Superior temporal gyrus (tissue), 1 donor: ENCODE data around the gene MYLK4.

Experiments used
- DNase-seq: peaks from one replicate; pipeline ENCODE4 v3.0.0-alpha.2; 2016; ENCODE audit errors: extremely low spot score

MYLK4 gene

DNA sequence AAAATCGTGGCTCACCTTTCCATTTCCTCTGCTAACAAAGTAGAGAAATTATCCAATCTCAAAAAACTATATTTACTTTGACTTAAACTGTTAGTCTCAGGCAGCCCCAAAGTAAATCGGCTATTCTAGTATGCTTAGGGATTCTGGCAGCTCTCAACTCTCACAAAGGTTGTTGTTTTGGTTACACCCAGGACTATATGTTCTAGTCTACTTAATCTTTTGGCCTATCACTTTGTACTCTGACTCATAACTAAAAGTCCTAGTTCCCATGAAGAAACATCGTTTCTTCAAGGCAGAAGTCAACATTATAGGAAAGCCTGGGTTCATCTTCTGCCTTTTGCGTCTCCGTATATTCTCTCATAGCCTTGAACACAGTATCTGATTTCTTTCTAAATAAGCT, 42.3 kb downstream of the MYLK4 start:
- DNase-seq, result no peak

DNA sequence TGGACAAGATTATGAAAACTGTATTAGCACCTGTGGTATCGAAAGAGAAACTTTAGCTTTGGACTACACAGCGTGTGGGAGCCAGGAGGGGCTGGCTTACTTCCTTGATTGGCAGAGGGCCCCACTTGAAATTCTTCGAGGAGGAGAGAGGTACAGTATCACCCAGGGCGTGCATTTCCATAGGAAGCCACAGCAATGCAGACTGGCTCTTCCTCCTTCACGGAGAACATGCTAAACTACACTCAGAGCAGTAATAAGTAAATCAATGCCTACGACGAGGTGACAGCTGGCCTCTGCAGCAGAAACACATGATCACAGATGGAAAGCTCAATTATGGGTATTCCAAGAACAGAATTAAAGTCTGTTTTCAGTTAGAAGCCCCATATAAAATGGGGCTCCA, 44.2 kb downstream of the MYLK4 start:
- no peak for DNase-seq

DNA sequence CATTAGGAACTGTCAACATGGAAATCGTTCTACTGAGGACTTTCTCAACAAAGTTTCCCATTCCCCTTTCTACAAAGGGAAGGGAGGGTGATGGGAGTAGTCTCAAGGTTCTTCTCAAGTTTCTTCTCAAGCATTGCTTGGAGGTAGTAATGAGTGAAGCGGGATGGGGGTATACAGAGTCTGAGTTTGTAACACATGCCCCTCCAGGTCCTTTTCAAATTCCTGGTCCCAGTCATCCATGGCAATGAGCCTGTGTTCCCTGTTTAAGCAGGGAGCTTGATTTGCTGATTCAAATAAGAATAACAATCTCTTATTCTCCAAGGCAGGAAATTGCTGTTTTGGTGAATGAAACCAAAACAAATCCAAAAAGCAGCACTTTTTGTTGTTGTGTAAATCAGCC, 45.5 kb downstream of the MYLK4 start:
- no peak for DNase-seq

DNA sequence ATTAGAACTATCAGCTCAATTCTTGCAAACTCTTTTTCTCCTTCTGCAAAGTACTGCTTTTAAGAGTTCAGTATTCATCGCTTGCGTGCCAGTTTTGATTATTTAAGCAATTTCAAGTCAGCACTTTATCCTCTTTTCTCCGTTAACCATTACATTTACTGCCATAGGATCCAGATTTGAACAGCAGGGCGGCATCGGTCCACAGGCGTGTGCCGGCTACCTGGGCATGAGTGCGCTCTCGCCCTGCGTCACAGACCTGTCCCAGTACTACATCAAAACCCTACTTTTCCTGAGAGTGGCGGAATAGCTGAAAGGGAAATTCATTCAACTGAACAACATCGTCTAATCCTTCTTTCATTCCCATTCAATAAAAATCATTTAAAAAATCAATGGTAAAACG, 53.4 kb downstream of the MYLK4 start:
- DNase-seq, result no peak

DNA sequence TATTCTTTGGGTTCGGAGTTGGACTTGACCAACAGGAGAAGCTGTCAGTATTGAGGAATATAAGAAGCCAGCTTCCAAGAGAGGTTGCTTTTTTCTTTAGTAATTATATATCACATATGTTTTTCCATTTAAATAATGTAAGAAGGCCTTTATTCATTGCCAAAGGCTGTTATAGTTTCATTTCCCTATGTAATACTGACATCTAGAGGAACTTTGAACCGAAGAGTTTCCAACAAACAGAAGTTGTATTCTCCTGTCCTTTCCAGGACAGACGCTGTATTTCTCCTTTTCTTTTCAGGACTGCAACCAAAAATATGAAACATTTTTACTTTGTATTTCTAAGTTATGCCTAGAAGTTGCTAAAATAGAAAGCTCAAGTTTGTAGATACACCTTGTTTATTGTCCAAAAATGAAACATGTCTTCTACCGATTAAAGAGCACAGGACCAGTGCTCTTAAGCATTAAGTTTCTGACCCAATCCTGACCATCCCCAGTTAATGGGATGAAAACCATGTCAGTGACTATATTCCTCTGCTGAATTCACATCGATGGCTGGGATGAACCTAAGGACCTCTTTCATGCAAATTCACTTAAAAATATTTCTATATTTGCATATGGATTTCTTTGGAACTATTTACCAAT, 55.1 kb downstream of the MYLK4 start:
- peak; percentile 69 for DNase-seq

DNA sequence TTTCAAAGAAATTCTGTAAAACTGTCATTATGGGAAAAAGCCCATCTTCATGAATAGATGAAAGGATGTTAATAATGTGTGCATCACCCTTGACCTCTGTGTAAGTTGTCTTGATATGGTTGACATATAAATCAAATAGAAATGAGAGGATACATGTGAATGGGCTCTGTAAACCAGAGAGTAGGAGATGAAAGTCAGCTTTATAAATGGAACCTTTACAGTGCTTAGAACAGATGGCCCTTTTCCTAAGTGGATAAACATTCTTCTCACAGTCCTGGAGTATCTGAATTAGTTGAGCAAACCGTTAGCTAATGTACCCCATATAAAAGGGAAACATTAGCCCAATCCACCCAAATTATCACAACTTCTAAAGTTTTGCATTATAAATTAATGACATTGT, 57.5 kb downstream of the MYLK4 start:
- no peak for DNase-seq

DNA sequence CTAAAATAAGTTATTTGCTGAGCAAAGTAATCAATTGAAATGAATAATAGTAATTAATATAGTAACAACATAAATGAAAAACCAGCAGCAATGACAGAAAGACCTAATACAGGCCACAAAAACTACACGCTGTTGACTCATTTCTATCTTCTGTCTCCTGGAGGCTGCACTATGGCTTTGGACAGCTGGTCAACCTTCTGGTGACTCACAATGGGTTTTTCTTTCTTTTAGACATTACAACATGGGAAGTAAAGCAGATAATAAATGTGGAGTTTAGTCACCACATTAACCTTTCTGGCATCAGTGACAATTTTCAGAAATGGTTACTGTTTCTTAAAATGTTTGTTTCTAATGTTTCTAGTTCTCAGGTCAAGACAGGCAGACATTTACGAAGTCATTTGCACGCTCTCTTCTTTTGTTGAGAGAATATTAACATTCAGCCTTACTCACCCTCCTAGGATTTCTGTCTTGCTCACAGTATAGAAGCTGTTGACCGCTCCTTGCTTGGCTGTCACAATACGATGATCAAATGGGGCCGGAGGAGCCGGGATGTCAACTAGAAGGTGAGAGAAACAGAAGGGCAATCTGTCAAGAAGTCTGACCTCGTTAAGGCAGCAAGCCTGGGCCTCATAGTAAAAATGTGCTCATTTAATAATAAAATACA, 62.2 kb downstream of the MYLK4 start:
- DNase-seq, result no peak

DNA sequence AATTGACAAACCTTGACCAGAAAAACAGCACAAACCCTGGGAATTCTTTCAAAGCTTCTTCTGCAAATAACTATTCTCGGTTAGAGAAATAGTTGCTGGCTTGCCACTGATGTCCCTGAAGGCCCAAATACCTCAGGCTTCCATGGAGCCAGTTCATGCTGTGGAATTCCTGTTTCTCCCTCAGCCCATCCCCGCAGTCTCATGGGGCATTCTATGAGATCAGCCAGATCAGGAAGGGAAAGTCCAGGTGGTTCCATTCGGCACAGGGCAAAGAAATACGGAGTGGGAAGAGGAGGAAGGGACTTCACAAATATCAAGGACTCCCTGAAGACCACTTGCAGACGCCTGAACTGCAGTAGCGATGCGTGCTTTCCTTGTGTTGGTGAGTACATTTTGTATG, 63.3 kb downstream of the MYLK4 start:
- DNase-seq, result no peak

DNA sequence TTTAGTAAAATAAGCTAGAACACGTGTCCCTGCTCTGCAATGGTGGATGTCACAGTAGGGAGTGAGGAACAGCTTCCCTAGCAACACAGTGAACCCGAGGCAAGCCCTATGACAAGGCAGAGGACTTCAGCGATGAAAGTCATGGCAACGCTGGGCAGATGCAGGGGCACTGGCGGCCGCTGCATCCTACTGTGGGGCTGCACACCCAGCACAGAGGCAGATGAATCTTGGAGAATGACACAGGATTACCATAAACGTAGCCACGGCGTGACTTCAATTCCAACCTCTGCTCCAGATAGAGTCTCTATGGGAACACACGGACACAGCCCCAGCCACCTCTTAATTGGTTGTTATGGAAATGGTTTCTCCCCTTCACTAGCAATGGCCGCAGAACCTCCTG, 64.2 kb downstream of the MYLK4 start:
- DNase-seq, result no peak

DNA sequence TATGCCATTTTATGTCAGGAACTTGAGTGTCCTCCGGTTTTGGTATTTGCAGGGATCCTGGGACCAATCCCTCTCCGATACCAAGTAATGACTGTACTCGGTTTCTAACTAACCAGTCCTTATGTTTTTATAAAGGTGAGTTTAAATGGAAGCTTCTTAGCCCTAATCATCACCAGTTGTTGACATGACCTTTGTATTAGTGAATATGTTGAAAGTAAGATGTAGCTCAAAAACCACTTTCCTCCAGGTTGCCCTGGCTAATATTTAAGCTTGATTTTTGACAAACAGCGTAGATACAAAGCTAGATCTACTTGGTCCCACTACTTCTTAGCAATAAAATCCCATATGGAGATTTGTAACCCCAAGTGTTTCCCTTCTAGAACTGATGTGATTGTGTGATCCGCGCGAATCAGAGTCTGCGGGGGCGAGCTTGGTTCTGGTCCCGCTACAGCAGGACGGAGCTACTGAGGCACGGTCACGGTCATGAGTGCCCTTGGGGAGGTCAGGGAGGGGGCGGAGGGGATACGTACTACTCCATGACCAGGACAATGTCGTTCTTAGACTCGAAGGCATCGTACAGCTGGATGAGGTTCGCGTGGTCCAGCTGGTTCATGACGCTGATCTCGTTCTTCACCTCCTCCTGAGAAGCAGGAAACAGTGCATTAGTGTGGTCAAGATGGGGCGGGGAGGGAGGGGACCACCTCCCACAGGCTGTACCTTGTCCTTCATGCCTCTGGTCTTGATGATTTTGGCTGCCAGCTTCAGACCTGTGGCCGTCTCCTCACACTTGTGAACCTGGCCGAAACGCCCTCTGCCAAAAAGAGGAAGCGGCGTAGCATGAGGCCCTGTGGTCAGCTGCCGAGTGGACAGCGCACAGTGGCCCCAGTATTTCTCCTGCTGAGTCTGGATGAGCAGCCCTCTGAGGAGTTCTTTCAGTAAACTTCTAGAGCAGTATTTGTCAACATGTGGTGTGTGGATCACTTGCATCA, 65.7 kb downstream of the MYLK4 start:
- DNase-seq, result no peak

DNA sequence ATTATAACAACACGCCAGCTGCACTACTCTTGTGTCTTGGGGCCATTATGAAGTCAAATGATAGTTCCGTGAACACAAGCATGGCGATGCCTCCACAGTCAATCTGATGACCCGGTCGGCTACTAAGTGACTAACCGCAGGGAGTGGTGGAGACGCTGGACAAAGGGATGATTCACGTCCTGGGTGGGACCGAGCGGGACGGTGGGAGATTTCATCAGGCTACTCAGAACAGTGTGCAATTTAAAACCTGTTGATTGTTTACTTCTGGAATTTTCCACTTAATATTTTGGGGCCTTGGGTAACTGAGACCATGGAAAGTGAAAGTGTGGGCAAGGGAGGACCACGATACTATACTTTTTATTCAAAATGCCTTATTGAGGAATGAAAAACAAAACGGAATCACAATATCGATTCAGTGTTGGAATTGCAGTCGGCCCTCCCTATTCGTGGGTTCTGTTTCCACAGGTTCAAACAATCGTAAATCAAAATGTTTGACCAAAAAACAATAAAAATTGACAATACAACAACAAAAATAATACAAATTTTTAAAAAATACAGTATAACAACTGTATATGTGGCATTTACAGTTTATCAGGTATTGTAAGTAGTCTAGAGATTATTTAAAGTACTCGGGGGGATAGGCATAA, 66.5 kb downstream of the MYLK4 start:
- no peak for DNase-seq

DNA sequence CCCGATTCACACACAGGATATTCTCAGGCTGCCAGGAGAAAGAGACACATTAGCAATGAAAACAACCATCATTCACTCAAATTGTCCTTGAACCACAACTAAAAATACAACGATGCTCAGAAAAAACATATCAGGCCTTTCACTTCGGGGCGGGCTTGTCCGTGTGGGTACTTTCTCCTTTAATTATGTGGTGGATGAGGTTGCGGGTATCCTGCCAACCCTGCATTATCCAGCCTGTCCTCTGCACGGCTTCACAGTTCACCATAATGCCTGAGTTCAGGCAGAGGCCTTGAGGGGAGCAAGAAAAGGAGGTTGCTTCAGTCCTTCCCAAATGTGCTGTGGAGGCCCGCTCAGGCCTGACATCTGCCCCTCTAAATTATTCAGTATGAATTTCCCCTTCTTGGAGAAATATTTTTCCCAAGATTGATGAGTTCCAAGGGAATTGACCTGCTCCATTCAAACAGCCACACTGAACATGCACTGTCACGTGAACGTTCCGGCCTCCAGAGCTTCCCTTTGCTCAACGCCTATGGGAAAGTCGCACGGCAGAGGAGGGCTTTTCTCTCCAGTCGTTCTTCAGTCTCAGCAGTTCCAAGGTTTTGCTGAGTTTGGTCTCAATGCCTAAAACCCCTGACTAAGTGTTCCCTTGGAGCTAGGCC, 70.3 kb downstream of the MYLK4 start:
- no peak for DNase-seq

DNA sequence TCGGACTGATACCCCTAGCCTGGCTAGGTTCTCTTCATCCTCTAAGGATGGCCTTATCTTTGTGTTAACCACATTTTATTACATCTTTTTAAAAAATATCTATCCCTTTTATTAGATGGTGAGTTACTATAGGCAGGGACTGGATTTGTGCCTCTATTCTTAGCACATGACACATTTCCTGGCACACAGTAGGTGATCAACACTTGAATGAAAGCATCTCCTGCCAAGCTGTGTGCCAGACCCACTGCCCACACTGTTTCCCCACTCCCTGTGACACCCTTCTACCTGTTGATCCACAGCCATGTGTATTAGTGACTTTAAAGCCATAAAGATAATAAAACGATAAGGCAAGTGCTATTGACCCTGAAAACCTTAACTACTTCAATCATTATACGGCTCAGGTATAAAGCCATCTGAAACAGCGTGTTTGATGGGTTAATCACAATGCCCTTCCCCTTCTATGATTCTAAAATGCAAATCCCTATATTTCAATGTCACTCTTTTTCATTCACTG, 73.6 kb downstream of the MYLK4 start:
- no peak for DNase-seq

DNA sequence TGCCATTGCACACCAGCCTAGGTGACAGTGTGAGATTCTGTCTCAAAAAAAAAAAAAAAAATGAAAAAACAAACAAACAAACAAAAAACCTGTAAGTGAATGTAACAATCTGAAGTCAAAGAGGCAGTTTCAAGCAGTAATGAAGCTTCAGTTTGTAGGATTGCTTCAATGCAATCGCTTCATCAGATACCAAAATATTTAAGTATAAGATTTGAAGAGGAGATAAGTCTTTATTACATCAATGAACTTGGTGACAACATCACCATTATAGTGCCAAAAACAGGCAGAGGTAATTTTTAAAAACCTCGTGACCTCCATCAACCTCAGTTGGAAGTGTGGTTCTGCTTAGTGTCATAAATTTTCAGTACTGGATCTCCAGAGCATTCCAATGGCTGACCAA, 74.7 kb downstream of the MYLK4 start:
- DNase-seq, result no peak

DNA sequence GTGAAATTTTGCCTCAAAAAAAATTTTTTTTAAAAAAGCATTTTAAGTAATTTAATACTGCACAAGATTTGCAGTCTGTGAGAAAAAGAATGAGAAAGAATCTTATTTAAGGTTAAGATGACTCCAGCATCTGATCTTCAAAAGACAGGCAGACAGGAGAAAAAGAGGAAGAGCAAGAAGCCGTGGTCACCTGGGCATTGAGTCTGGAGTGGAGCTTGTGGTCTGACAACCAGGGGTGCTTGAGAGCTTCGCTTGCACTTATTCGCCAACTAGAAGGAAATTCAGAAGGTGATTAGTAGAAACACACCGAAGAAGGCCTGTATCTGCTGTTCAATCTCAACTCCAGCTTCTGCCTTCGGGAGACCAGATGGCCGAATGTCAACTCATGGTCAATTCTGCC, 75.9 kb downstream of the MYLK4 start:
- no peak for DNase-seq

DNA sequence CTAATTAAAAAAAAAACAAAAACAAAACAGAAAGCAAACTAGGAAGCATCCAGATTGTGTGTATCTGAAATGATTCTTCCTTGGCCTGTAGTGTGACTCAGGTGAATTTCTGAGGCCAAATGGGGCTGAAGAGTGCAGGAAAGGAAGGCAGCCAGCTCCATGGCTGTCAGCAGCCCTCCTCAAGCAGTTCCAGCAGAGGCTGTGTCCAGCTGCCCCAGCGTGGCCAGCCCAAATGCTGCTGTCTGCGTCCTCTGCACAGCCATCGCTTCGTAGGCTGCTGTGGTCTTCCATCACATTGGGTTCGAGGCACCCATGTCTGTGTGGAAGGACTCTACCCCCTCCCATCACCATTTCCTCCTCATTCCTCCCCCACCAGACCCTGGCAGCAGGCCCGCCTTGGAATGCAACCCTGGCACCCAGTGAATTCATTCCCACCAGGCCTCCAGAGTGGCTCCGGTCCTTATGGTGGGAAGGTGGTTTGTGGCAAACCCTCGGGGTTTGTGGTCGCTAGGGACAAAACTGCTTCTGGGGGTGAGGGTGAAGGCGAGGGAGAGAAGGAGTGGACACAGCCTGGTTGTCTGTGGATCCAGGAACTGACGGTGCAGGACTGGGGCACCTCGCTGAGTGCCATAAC, 81.5 kb downstream of the MYLK4 start:
- DNase-seq, result no peak

DNA sequence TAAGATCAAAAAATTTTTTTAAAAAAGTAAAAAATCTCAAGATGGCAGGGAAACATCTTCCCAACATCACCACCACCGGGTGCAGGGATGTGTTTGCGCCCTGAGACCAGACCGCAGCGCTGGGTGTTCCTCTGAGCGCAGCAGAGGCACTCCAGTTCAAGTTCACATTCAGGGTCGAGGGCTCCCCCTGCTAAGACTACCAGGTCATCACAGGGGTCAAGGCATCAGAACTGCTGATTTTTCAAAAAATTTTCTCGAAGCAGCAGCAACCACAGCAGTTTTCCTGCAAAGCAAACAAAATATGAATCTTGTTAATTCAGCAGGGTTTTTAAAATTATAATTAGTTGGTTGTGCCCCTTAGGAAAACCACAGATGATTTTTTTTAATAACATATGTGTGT, 83.1 kb downstream of the MYLK4 start:
- DNase-seq, result no peak

DNA sequence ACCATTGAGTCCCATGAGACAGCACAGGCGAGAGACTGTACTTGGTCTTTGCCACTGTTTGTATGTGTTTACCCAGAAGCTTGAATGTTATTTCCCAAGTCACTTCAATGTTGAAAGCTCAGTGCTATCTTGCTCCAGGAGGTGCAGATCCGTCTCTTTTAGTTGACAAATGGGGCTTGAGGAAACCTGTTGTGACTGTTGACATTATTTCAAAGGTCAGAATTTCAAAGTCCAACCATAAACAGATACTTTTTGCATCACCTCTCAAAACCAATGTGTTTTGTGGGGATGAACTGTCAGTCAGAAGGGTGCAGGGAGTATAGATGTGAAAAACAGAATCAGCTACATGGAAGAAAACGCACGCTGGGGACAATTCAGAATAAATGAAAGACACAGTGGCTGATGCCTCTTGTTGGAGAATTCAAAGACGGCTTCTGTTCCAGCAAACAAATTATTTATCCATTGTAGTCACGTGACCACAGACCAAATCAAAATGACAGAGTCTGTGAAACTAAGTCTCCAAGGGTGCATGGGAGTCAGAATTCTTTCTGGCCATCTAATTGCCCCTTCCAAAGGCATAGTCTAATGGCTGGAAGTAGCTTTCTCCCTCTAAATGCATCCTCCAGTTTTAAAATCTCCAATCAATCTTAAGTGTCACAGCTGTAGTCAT, 83.7 kb downstream of the MYLK4 start:
- DNase-seq, result no peak

DNA sequence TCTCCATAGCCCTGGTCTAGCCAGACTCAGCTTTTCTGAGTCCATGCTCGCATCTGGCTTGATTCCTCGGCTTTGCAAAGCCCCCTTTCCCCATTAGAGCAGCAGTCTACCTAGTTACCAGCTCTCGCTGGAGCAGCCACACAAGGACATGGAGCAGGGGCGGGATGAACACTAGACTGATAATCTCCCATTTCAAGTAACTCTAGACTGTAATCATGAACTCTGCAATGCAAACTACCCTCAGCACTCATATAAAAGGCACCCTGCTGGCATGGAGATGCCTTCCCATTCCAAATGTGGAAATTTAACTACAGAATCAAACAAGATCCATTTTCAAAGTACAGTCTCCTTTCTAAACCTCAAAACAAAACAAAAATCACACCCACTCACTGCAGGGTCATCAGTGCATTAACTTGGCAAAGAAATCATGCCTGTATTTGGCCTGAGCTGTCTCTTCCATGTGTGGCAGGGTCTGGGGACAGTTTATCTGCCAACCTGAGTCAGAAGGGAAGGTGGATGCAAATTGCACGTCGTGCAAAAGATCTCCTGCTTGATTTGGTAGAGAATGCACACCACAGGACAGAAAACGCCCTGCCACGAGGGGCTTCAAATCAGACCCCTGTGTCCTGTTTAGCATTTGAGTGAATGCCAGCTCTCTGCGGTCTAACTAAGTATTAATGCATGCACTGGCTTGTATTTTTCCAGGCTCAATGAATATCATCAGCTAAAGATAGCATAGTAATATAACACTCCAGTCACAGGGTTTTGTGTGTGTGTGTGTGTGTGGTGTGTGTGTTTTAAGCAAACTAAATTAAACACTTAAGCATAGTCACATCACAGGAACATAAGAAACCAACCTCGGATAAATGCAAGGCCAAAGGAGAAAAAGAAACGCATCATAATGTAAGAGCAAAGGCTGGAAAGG, 85.3 kb downstream of the MYLK4 start:
- no peak for DNase-seq
